Renal pelvis (tissue), 4 donors: Measurements from ENCODE around the gene MRGPRD. TPM values are rescaled to one million over a fixed set of nuclear protein-coding genes. Genes with fewer than 3 reads are reported as not detected.

Source experiments
- DNase-seq: peaks from one replicate; pipeline ENCODE4 v3.0.0-alpha.2; 2013
- polyA plus RNA-seq, 3 donors: library from polyadenylated mRNA; unstranded; fragments of 120-200 nt; gene quantifications; one replicate each; pipeline ENCODE4 v1.2.1, GENCODE V29; 2013; ENCODE audit not compliant: insufficient read length in 3 of 3

MRGPRD gene
- polyA plus RNA-seq, 3 donors: not detected

DNA sequence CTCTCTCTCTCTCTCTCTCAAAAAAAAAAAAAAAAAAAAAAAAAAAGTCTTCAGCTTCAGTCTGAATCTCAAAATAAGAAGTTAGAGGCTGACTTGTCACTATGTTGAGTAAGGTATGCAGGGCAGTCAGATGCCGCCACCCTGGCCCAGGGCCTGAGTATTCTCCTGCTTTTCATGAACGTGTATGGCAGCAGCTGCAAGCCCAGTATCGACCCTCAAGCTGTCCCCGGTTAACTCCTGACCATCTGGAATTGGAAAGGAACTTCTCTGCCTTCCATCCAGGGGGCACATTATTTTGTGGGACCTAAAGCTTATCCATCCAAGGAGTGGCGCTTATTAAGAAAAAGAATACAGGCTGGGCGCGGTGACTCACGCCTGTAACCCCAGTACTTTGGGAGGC lies 11.4 kb downstream of the MRGPRD start:
- DNase-seq: no peak

DNA sequence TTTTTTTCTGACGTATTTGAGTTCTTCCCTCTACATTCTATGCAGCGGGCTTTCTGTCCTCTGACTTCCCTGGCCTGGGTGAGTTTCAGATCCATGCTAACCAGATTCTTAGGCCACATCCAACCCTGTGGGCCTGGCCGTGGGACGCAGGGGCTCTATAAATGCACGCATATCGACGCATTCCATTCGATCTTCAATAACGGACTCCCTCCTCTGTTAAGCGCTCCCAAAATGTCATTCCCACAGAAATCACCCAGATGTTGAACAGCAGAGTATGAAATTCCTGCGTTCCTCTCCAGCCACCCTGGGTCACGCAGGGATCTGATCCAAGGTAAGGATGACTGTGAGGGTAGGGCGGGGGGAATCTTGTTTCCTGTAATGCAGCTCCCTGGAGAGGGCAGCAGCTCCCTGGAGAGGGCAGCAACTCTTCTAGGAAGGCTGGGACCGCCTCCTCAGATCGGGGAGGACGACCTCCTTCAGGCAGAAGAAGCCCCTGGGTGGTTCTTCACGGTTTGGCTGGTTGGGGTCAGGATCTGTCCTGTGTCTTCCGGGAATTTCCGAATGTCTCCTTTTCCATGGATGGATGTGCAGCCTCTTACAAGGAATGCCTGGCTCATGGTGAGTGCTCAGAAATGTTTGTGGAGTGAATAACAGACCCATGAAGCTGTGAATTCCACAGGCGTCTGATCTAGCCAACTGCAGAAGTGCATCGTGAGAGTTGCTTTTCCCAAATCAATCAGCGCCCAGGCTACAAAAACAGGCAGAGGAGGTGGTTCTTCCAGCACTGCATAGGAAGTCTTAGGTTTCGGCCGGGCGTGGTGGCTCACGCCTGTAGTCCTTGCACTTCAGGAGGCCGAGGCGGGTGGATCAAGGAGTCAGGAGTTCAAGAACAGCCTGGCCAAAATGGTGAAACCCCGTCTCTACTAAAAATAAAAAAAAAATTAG lies 12.2 kb downstream of the MRGPRD start:
- DNase-seq: no peak

DNA sequence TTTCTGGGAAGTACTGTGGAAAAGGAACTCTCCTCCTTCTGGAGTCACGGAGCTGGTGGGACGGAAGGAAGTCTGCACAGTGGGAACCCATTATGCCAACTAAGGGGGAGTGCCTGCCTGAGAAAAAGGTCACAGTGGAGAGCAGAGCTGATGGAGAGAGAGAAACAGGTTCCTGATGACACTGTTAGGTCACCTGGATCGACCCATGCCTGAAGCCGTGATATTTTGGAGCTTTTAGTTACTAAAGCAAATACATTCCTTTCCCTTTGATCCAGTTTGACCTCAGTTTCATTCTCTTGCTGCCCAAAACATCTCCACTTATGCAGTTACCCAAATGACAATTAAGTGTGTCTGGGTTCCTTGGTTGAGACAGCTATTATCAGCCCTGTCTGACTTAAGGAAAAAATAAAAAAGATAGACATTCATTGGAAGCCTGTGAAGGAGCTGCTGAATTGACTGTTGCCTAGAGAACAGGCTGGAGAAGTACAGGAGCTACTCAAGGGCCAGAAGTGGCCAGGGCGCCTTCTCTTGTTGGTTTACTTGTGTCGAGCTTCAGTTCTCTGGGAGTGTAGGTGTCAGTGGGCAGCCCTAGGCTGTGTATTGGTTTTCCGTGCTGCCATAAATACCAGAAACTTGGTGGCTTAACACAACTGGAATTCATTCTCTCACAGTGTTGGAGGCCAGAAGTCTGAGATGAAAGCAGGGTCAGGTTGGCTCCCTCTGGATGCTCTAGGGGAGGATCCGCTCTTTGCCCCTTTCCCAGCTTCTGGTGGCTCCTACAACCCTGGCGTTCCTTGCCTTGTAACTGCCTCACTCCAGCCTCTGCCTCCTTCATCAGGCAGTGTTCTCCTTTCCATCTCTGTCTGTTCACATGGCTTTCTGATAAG lies 13.6 kb downstream of the MRGPRD start:
- DNase-seq: no peak

DNA sequence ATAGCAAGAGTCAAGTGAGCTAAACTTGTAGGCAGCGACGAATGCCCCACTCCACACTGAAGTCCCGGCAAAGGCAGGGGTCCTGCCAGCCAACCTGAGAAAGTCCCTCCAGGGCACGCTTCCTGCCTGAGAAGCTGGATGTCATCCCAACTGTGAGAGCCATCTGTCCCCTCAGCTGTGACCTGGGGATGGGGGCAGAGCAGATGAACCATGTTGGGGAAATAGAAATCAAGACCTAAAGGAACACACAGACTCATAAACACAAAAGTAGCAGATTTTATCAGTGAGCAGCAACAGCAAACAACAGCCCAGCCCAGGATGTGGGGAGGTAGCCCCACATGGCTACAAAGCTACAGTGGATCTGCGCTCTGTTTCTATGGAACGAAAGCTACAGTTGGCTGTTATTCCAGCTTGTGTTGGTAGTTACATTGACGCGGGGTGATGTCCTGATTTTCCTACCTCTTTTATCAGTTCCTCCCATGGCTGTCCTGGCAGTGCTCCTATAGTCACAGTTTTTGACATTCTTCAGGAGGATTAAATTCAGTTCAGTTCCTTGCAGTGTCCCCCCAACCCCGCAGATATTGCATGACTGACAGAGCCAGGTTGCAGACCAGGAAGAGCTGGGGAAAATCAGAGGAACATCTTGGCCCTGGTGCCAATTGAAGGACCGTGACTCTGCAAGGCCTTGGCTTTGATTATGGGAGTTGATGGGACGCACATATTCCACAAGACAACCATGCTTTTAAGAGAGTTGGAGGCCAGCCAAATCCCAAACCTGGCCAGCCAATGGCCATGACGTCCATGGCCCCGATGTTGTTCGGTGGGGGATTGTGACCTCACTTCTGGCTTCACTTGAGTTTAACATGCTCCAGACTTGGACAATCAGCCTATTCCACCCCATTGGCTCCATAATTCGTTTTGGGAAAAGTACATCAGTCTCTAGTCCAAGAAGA lies 14.6 kb downstream of the MRGPRD start:
- DNase-seq: no peak

DNA sequence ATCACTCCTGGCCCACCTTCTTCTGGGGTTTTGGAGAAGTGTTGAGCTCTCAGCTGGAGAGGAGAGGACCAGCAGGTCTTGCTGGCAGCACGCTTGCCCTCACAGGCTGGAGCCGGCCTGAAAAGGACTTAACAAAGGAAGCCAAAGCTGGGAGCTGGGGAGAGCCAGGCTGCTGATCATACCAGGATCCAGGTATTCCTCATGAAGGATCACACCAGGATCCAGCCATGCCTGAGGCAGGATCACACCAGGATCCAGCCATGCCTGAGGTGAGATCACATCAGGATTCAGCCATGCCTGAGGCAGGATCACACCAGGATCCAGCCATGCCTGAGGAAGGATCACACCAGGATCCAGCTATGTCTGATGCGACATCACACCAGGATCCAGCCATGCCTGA lies 17.0 kb downstream of the MRGPRD start:
- DNase-seq: no peak

DNA sequence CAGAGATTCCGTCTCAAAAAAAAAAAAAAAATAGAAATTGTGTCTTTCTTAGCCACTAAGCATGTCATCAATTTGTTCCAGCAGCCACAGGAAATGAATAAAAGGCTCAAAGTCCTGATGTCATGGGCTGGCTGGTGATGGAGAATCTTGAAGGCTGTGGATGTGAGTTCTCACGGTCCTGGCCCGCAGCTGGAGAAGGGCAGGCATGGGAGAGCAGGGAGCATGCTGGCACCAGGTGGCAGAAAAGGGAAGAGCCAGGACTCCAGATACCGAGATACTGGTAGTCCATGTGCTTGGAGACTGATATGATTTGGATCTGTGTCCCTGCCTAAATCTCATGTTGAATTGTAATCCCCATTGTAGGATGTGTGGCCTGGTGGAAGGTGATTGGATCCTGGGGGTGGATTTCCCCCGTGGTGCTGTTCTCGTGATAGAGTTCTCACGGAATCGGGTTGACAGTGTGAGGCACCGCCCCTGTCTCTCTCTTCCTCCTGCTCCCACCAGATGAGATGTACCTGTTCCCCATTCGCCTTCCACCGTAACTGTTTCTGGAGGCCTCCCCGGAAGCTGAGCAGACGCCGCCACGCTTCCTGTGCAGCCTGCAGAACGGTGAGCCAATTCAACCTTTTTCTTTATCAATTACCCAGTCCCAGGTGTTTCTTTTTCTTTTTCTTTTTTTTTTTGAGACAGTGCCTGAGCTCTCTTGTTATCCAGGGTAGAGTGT lies 18.1 kb downstream of the MRGPRD start:
- DNase-seq: no peak

DNA sequence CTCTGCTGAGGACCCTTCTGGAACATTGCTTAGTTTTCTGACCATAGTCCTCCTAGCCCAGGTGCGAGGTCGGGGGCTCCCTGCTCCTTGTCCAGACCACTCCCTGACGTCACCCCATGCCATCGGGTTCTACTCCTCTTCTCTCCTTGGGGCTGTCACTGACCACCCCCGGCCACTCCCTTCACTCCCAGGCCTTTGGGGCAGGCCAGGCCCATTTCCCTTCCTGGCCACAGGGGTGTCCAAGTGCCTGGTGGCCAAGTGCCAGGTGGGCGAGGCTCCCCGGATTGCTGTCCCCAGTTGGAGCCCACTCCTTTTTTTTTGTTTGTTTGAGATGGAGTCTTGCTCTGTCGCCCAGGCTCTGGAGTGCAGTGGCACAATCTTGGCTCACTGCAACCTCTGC lies 19.5 kb downstream of the MRGPRD start:
- DNase-seq: no peak

DNA sequence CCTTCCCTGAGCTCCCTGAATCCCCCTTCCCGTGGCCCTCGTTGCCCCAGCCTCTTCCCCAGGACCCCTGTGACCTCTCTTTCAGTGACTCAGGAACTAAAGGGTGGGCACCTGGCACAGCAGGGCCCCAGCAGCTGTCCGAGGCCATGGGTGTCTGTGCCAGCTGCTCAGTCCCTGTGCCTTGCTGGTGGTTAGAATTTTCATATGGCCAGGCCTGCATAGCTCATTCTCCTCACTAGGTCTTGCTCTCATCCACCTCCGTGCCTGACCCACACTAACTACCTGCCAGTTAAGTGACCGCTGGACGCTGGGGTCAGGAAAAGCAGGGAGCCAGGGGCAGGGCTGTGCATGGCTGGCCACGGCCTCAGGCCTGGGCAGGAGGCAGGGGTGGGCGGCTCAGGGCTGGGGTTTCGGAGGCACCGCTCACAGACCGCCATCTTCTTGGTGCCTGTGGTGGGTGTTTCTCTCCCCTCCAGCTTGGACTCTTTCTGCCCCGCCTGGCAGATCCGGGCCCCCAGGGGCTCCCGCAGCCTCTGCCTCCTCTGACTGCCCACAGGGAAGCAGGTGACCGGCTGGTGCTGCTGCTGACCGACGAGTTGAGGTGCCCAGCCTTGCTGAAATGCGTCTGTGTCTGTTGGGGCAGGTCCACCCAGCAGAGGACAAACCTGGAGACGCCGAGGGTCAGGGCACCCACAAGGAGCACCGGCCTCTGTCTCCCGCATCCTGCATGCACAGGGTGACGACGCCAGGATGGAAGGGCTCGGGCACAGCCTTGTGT lies 20.3 kb downstream of the MRGPRD start:
- DNase-seq: no peak

DNA sequence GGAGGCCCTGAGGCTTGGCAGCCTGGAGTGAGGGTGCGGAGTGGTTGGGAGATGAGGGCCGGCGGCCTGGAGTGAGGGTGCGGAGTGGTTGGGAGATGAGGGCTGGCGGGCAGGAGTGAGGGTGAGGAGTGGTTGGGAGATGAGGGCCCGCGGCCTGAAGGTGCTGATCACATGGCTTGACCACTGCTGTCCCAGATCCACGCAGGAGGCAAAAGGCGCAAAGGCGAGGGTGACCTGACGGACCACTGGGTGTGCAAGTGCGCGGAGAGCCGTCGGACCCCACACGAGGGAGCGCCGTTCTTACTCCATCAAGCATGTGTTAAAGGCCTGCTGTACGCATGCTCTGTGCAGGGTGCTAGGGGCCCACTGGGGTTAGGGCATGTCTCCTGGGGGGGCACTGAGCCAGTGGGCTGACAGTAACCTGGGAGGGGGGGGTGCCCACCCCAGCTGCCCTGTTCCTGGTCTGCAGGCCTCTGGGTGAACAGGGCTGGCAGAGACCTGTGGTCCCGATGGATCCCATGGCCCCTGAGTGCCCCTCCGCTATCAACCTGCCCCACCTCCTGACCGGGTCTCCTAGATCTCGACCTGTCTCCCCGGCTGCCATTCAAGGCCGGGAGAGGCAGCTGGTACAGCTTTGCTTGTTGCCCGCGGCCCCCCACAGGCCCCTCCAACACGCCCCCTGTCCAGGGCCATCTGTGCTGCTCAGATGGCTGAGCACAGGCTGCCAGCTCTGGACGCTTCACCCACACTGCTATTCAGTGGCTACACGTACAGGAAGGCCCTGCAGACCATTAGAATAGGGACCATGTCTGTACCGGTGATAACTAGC lies 21.1 kb downstream of the MRGPRD start:
- DNase-seq: no peak

DNA sequence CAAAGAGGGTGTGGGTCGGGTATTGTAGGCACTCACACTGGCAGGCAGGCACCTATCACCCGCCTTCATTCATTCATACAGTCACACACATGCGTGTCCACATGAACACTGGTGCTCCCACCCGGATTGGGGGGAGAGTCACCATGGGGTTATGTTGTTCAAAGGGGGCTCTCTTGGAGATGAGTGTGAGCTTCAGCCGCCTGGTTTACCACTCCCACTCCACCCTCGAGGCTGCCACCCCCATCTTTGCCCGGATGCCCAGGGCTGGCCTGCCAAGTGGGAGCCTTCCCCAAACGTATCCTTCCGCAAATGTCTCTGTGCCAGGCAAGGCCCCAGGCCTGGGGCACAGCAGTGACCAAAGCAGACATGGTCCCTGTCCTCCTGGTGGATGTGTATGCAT lies 22.6 kb downstream of the MRGPRD start:
- no peak for DNase-seq

DNA sequence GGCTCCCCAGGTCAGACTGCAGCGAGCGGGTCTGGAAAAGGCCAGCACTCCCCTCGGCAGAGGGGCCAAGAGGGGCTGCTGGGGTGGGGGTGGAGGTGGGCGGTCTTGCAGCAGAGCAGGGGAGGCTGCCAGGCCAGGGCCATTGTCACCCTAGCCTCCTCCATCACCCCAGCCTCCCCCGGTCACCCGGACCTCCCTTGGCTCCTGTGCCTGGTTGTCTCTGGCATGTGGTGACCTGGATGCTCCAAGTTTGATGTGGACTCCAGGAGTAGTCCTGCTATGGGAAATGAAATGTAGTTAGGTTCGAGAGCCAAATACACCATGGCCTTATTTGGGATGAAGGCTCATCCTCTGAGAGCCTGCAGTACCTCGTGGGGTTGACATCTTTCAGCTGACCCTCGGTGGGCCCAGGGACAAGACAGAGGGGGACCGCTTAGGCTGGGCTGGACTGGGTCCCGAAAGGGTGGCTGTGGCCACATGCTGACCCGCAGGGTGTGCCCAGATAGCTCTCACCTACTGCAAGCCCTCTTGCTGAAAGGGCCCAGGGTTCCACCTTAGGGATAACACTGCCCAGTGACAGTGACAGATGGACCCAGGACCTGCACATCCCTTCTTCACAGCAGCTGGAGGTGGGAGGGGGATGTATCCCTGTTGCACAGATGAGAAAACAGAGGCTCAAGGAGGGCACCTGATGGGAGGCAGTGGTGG lies 24.1 kb downstream of the MRGPRD start:
- DNase-seq: no peak

DNA sequence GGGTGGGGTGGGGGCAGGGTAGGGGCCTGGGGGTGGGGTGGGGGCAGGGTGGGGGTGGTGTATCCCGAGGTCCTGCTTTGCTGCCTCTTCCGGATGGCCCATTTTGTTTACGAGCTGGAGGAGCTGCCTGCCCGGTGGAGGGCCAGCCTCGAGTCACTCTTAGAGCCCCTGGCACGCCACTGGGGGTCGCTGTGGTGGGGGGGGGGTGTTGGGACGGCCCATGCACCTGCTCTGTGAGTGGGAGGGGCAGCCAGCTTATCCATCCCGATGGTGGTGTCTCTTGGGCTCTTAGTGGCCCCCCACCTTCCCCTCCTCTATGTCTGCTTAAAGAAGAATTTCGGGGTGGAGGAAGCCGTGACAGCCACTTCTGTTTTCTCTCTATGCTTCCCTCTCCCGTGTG lies 24.6 kb downstream of the MRGPRD start:
- no peak for DNase-seq

DNA sequence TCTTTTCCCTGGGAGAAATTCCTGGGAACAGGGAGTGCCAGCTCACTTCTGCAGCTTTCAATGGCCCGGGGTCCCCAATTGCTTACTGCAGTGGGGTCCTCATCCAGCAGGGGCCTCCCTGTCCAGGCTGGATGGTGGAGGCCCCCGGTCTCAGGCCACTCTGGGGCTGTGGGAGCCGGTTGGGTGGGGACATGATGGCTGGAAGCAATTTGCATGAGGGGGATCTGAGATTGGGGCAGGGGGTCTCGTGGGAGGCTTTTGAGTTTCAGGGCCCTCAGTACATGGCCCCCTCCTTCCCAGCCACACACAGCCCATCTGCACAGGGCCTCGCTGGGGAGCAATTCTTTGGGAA lies 25.2 kb downstream of the MRGPRD start:
- no peak for DNase-seq

DNA sequence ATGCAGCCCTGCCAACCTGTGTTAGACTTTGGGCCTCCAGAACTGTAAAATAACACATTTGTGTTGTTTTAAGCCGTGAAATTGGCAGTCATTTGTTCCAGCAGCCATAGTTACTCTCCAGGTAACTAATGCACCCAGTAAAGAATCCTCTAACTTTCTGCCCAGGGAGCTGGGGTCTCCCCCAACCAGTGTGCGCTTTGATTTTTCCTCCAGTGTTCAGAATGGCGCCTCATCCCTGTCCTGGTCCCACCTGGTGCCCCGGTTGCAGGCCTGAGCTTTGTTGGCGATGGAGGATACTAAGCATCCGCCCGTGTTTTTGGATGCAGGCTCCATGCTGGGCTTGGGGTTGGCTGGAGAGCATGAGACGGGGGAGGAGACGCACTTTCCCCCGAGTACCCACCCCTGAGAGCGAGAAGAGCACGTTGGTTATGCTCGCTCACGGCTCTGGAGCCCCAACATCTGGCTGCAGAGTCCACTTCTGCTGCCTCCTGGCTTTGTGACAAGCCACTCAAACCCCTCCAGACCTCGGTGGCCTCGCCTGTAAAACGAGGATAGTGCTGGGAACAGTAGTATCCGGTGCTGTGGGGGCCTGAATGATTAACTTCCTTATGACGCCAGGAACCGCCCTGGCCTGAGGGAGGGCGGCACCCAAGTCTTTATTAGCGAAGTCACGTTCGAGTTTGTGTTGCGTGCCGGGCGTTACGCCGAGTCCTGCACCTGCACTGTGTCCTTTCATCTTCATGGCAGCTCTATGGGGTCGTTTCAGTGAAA lies 25.8 kb downstream of the MRGPRD start:
- peak; percentile 58 for DNase-seq

DNA sequence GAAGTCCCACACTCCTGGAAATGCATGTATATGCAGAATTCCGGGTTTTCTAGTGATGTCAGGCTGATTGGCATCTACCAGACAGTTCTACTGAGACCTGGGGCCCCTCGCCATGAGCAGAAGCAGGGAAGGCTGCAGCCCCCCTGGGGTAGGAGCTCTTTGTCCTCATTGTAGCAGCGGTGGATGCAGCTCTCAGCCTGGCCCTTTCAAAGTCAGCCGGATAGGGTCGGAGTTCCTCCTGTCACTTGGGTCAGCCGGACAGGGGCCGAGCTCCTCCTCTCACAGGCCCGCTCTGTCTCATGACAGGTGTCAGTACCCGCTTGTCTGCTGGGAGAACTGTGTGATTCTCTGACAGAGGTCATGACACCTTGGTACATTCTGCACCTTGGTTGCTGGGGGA lies 30.0 kb downstream of the MRGPRD start:
- DNase-seq: no peak

DNA sequence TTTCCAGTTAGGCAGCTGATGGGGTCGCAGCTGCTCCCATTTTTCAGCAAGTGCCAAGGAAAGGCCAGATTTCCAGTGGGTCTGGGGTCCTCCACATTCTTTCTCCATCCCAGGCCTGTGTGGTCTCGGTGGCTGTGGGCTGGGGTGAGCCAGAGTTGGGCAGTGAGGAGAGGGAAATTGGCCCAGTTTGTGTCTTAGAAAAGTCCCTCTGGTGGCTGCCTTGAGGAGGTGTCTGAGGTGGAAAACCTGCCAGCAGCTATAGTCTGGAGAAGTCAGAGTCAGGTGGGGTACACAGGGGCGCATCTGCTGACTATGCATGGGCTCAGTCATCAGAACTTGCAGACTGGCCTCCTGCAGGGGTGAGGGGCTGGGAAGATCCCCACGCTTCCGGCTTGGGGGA lies 30.5 kb downstream of the MRGPRD start:
- DNase-seq: no peak

DNA sequence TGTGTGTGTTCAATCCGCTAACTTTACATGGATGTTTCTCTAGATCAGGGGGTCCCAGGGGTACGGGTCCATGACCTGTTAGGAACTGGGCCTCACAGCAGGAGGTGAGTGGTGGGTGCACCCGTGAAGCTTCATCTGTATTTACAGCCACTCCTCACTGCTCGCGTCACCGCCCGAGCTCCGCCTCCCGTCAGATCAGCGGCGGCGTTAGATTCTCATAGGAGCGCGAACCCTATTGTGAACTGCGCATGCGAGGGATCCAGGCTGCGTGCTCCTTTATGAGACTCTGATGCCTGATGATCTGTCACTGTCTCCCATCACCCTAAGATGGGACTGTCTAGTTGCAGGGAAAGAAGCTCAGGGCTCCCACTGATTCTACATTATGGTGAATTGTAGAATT lies 31.9 kb downstream of the MRGPRD start:
- DNase-seq: no peak

DNA sequence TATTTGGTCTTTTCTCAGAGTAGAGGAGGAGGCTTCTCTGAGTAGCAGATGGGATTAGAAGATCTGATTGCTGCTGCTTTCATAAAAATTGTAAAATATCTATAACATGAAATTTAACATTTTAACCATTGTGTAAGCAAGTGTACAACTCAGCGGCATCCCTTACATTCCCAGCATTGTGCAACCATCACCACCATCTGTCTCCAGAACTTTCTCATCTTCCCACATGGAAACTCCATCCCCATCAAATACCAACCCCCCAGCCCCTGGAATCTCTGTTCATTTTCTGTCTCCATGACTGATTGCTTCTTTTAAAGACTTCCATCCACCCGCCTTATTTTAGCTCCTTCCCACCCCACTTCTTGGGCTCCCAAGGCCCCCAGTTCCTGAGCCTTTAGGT lies 32.3 kb downstream of the MRGPRD start:
- no peak for DNase-seq
